ENCODE measurements around the gene VILL.
A peak's percentile ranks its signal among the peaks of the same experiment; 100 is the strongest.

VILL gene

DNA sequence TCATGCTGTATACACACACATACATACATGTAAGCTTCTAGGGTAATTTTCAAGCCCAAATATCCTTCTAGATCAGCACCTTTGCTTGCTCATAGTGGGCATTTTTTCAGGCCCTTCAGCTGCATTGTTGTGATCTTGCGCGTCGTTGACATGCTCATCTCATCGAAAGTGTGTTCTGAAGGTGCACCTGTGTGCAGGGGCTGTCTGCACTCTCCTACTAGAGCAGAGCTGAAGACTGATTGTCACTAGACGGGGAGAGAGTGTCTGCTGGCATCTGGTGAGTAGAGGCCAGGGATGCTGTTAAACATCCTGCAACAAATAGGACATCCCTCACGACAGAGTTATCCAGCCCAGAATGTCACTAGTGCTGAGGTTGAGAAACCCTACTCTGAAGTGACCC lies 35.7 kb upstream of the VILL start:
- Histone ChIP-seq H3K9me3 (ENCODE audit: insufficient read depth, low read length) (peaks cover 12% of the 10 kb centered on the region), H3K9ac (ENCODE audit: insufficient read length, low read depth) (no peak overlapping the region), H3K4me1 (ENCODE audit: insufficient read depth, insufficient read length) (no peaks in the 10 kb centered on the region), H3K36me3 (ENCODE audit: insufficient read depth, insufficient read length, low read length) (peaks cover 38% of the 10 kb centered on the region), H3K27me3 (ENCODE audit: insufficient read depth, insufficient read length) (no peaks in the 10 kb centered on the region), H3K4me3 (ENCODE audit: insufficient read length, low read depth) (no peak overlapping the region)
- TF ChIP-seq ZNF274 (IDR thresholded peaks at IDR 0.05; ENCODE audit: low read depth, low read length) (no peak), YY1 (IDR thresholded peaks at IDR 0.05; ENCODE audit: insufficient read depth, insufficient read length) (no peak), SUZ12 (IDR thresholded peaks at IDR 0.05; ENCODE audit: extremely low read depth, insufficient read depth, insufficient read length) (no peak)
- DNase-seq (ENCODE audit: low read depth, low spot score): no peak

DNA sequence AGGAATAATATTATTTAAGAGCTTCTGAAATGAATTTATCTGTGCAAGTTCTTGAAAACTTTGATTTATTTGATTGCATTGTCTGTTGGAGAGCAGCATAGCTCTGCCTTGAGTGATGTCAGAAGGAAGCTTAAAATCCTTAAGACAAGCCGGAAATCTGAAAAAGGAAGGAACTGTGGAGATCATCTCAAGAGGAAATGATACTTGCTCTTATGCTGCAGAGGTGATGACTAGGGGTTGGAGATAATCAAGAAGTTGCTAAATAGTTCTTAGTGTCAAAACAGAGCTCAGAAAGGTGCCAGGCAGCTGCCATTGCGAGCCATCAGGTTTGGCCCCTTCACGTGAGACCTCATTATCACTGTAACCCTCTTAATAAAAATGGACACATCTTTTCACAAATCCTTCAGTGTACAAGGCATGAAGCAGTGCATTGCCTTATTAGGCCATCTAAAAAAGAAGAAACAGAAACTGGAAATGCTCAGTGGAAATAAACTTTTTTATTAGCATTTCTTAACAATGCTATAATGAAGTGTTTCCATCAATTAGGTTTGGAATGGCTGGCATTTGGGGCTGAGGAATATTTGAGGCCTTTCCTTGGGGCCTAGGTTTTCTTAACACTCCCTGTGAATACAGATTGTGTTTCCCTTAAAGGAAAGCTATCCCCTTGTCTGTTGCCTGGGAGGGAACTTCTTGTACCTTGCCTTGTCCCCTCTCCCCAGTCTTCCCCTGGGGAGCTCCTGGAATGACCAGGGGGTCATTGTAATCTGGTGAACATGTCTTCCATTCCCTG lies 34.5 kb upstream of the VILL start:
- H3K27me3 ChIP-seq (ENCODE audit: insufficient read depth, insufficient read length): no peaks in the 10 kb centered on the region
- TF ChIP-seq SUZ12 (IDR thresholded peaks at IDR 0.05; ENCODE audit: extremely low read depth, insufficient read depth, insufficient read length): no peak
- no peak for TF ChIP-seq ZNF274 (IDR thresholded peaks at IDR 0.05; ENCODE audit: low read depth, low read length)
- no peak for TF ChIP-seq YY1 (IDR thresholded peaks at IDR 0.05; ENCODE audit: insufficient read depth, insufficient read length)
- no peak for DNase-seq (ENCODE audit: low read depth, low spot score)
- H3K36me3 ChIP-seq (ENCODE audit: insufficient read depth, insufficient read length, low read length): peaks cover 38% of the 10 kb centered on the region
- H3K4me3 ChIP-seq (ENCODE audit: insufficient read length, low read depth): no peak overlapping the region
- H3K4me1 ChIP-seq (ENCODE audit: insufficient read depth, insufficient read length): peaks cover under 1% of the 10 kb centered on the region
- H3K9ac ChIP-seq (ENCODE audit: insufficient read length, low read depth): no peak overlapping the region
- H3K9me3 ChIP-seq (ENCODE audit: insufficient read depth, low read length): peaks cover 12% of the 10 kb centered on the region

DNA sequence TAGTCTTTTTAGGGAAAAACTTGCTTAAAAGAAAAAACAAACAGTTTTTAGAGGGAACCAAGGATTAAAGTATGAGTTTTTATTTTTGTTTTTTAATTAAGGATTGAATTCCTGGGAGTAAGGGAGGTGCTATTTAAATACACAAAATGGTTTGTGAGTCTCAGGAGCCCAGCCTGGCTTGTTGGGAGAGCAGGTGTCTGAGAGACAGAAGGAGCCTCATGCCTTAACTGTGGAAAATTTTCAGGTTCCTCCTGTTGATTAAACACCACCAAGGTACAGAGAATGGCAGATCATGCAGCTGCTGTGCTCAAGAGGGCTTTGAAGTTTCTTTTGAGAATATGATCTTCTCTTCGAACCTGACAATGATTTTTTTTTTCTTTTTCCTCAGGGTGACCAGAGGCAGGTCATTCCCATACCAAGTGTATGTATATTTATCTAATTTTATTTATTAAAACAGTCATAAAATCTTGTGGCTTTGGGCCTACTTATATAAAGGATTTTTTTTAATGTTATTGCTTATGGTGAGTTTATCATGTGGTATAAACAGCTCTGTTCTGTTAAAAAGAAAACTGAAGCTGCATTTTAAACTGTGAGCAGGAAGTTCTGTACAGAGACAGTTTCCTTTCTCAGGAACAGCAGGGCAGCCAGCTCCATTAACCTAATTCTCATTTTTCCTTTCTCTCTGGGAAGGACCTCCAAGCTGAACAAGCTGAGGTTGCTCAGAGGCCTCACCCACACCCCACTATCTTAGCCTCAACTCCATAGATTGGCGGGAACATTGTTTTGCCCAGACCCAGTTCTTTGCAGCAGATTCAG lies 33.7 kb upstream of the VILL start:
- Histone ChIP-seq H3K9me3 (ENCODE audit: insufficient read depth, low read length) (peaks cover 12% of the 10 kb centered on the region), H3K4me1 (ENCODE audit: insufficient read depth, insufficient read length) (peaks cover 4% of the 10 kb centered on the region), H3K4me3 (ENCODE audit: insufficient read length, low read depth) (no peak overlapping the region), H3K27me3 (ENCODE audit: insufficient read depth, insufficient read length) (no peaks in the 10 kb centered on the region), H3K9ac (ENCODE audit: insufficient read length, low read depth) (no peak overlapping the region), H3K36me3 (ENCODE audit: insufficient read depth, insufficient read length, low read length) (peaks cover 38% of the 10 kb centered on the region)
- no peak for TF ChIP-seq YY1 (IDR thresholded peaks at IDR 0.05; ENCODE audit: insufficient read depth, insufficient read length)
- no peak for TF ChIP-seq ZNF274 (IDR thresholded peaks at IDR 0.05; ENCODE audit: low read depth, low read length)
- no peak for TF ChIP-seq SUZ12 (IDR thresholded peaks at IDR 0.05; ENCODE audit: extremely low read depth, insufficient read depth, insufficient read length)
- no peak for DNase-seq (ENCODE audit: low read depth, low spot score)

GRCh38 chr3:37957539-37957936 lies 33.0 kb upstream of the VILL start:
- Histone ChIP-seq H3K27me3 (ENCODE audit: insufficient read depth, insufficient read length) (no peaks in the 10 kb centered on the region), H3K9ac (ENCODE audit: insufficient read length, low read depth) (no peak overlapping the region), H3K9me3 (ENCODE audit: insufficient read depth, low read length) (peaks cover 9% of the 10 kb centered on the region), H3K36me3 (ENCODE audit: insufficient read depth, insufficient read length, low read length) (peaks cover 34% of the 10 kb centered on the region), H3K4me1 (ENCODE audit: insufficient read depth, insufficient read length) (peaks cover 4% of the 10 kb centered on the region), H3K4me3 (ENCODE audit: insufficient read length, low read depth) (no peak overlapping the region)
- no peak for TF ChIP-seq ZNF274 (IDR thresholded peaks at IDR 0.05; ENCODE audit: low read depth, low read length)
- no peak for TF ChIP-seq SUZ12 (IDR thresholded peaks at IDR 0.05; ENCODE audit: extremely low read depth, insufficient read depth, insufficient read length)
- TF ChIP-seq YY1 (IDR thresholded peaks at IDR 0.05; ENCODE audit: insufficient read depth, insufficient read length): no peak
- no peak for DNase-seq (ENCODE audit: low read depth, low spot score)

DNA sequence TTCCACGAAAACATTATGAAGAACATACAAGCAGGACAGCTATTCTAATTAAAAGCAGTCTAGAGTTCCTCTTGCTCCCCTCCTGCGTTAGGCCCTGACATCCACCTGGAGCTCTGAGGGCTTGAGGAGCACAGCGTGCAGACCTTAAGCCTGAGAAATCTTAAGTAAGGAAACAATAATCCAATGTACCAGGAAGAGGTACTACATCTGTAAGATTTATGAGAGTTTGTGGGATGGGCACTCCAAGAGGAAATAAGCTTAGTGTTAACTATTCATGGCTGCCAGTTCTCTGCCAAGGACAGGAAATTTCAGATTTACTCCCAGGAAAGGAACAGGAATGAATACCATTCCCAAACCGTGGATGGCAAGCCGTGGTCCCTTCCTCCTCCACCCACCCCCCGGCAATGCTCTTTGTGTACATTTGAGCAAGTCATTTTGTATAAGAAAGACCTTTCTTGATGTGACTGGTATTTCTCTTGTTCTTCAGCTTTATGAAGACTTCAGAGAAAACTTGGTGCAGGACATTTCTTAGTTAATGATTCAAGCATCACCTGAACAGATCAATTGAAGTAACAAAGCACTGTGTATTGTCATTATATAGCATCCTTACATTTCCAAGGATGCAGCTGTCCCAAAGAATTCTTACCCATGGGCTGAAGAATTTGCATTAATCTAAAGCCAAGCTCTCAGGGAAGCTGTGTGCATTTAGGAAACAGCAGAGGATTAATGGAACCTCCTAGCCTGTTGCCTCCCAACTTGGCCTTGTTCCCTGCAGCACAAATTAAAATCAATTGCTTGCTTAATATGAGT lies 28.8 kb upstream of the VILL start:
- TF ChIP-seq YY1 (IDR thresholded peaks at IDR 0.05; ENCODE audit: insufficient read depth, insufficient read length) (no peak), ZNF274 (IDR thresholded peaks at IDR 0.05; ENCODE audit: low read depth, low read length) (no peak), SUZ12 (IDR thresholded peaks at IDR 0.05; ENCODE audit: extremely low read depth, insufficient read depth, insufficient read length) (no peak)

DNA sequence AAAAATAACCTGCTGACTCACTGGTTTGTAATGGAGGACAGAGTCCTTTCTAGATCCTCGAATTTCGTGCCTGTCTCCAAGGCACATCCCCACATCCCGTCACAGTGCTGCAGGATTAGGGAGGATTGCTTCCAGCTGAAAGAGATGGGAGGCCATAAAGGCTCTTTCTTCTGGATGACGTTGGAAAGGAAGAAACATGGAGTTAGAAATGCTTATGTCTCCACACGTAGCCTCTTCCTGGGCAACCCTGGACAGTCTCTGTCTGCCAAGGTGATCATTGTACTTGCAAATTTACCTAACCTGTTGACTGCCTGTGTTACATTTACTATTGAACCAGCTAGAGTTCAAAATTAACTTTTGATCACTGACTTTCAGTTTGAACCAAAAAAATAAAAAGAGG lies 27.6 kb upstream of the VILL start:
- Histone ChIP-seq H3K4me3 (ENCODE audit: insufficient read length, low read depth) (no peak overlapping the region), H3K9me3 (ENCODE audit: insufficient read depth, low read length) (no peaks in the 10 kb centered on the region), H3K36me3 (ENCODE audit: insufficient read depth, insufficient read length, low read length) (peaks cover 17% of the 10 kb centered on the region), H3K27me3 (ENCODE audit: insufficient read depth, insufficient read length) (no peaks in the 10 kb centered on the region), H3K9ac (ENCODE audit: insufficient read length, low read depth) (no peak overlapping the region), H3K4me1 (ENCODE audit: insufficient read depth, insufficient read length) (peaks cover 4% of the 10 kb centered on the region)
- TF ChIP-seq ZNF274 (IDR thresholded peaks at IDR 0.05; ENCODE audit: low read depth, low read length) (no peak), SUZ12 (IDR thresholded peaks at IDR 0.05; ENCODE audit: extremely low read depth, insufficient read depth, insufficient read length) (no peak), YY1 (IDR thresholded peaks at IDR 0.05; ENCODE audit: insufficient read depth, insufficient read length) (no peak)
- DNase-seq (ENCODE audit: low read depth, low spot score): no peak

More for the DNA sequence above, 28.8 kb upstream of the VILL start:
- Histone ChIP-seq H3K27me3 (ENCODE audit: insufficient read depth, insufficient read length) (no peaks in the 10 kb centered on the region), H3K9ac (ENCODE audit: insufficient read length, low read depth) (no peak overlapping the region), H3K9me3 (ENCODE audit: insufficient read depth, low read length) (no peaks in the 10 kb centered on the region), H3K4me3 (ENCODE audit: insufficient read length, low read depth) (no peak overlapping the region), H3K4me1 (ENCODE audit: insufficient read depth, insufficient read length) (peaks cover 4% of the 10 kb centered on the region), H3K36me3 (ENCODE audit: insufficient read depth, insufficient read length, low read length) (peaks cover 19% of the 10 kb centered on the region)
- DNase-seq (ENCODE audit: low read depth, low spot score): peak; percentile 82
